ENCODE measurements around the gene BICDL1.
"Not testable (repeated sequence)": the region's sequence is repeated elsewhere in the genome, so short reads cannot be mapped to it uniquely, and the experiment has no call there.

Gene BICDL1

DNA sequence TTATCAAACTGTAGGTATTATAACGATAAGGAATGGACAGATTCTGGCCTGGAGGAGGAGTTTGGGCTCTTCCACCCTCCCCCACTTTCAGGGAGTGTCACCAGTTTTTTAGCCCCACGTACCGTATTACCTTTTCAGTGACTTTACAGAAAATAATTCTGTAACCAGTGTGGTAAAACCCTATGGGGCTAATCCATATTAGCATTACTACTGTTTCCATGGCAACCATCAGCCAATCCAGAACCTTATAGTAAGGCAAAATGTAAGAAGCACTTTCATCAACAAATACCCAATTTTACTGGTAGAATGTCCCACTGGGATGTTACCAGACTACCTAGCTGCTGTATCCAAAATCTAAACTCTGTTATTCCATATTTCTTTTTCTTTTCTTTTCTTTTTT is 50.7 kb downstream of the BICDL1 start:
- Histone ChIP-seq H3K9ac (ENCODE audit: low read length) (no peak overlapping the region), H3K27ac (ENCODE audit: low read depth, low read length) (no peak overlapping the region), H3K27me3 (ENCODE audit: low read length) (no peaks in the 10 kb centered on the region), H3K9me2 (replicated peaks; ENCODE audit: insufficient read depth, low read length) (no peaks in the 10 kb centered on the region), H3F3A (ENCODE audit: insufficient read depth) (no peaks in the 10 kb centered on the region), H3K36me3 (ENCODE audit: low read length) (no peaks in the 10 kb centered on the region), H3K9me3 (ENCODE audit: insufficient read depth, low read length) (no peaks in the 10 kb centered on the region), H4K20me1 (ENCODE audit: low read depth, low read length) (no peaks in the 10 kb centered on the region), H2AFZ (ENCODE audit: low read depth, low read length, severe bottlenecking) (no peak overlapping the region), H3K4me2 (ENCODE audit: low read depth, low read length, poor library complexity, severe bottlenecking) (no peak overlapping the region), H3K4me3 (ENCODE audit: insufficient read depth, low read length, poor library complexity, severe bottlenecking) (no peak overlapping the region), H3K79me2 (ENCODE audit: insufficient read depth, low read length) (no peaks in the 10 kb centered on the region)
- TF ChIP-seq, protein P1, sequence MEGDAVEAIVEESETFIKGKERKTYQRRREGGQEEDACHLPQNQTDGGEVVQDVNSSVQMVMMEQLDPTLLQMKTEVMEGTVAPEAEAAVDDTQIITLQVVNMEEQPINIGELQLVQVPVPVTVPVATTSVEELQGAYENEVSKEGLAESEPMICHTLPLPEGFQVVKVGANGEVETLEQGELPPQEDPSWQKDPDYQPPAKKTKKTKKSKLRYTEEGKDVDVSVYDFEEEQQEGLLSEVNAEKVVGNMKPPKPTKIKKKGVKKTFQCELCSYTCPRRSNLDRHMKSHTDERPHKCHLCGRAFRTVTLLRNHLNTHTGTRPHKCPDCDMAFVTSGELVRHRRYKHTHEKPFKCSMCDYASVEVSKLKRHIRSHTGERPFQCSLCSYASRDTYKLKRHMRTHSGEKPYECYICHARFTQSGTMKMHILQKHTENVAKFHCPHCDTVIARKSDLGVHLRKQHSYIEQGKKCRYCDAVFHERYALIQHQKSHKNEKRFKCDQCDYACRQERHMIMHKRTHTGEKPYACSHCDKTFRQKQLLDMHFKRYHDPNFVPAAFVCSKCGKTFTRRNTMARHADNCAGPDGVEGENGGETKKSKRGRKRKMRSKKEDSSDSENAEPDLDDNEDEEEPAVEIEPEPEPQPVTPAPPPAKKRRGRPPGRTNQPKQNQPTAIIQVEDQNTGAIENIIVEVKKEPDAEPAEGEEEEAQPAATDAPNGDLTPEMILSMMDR (IDR thresholded peaks at IDR 0.05; ENCODE audit: insufficient read depth, low read length, poor library complexity, severe bottlenecking), result no peak
- no peak for TF ChIP-seq EZH2phosphoT487 (conservative IDR thresholded peaks at IDR 0.05; ENCODE audit: low read length)

DNA sequence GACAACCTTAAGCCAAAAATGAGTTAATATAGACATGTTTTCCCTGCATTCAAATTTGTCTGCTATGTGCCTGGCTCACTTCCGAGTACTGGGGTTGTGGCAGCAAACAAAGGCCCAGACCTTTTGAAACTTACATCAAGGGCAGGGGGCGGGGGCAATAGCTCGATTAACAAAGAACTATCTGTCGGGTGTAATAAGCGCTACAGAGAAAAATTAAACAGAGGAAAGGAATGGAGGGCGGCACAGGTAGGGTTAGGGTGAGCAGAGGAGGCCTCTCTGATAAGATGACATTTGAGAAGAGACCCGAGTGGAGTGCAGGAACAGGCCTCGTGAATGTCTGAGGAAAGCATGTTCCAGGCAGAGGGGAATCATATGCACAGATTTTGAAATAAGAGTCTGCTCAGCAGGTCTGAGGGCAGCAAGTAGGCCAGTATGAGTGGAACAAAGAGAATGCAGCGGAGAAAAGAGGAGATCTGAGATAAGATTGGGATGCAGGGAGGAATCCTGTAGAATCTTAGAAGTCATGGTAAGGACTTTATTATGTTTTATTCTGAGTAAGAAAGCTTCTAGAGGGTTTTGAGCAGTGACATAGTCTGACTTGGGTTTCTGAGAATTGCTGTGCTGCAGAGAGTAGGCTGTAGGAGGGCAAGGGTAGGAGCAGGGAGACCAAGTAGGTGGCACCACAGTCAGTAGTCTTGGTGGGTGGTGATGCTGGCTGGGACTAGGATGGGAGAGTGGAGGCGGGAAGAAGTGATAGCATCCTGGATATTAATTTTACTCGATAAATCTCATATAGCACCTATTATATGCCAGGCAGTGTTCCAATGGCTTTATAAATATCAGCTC is 52.6 kb downstream of the BICDL1 start:
- H3K9me3 ChIP-seq (ENCODE audit: insufficient read depth, low read length), result no peaks in the 10 kb centered on the region
- no peak overlapping the region for H2AFZ ChIP-seq (ENCODE audit: low read depth, low read length, severe bottlenecking)
- H3K79me2 ChIP-seq (ENCODE audit: insufficient read depth, low read length), result no peaks in the 10 kb centered on the region
- no peaks in the 10 kb centered on the region for H3K36me3 ChIP-seq (ENCODE audit: low read length)
- H3K4me2 ChIP-seq (ENCODE audit: low read depth, low read length, poor library complexity, severe bottlenecking), result no peak overlapping the region
- H3K9ac ChIP-seq (ENCODE audit: low read length), result no peak overlapping the region
- H3K27ac ChIP-seq (ENCODE audit: low read depth, low read length), result no peak overlapping the region
- H3K27me3 ChIP-seq (ENCODE audit: low read length), result no peaks in the 10 kb centered on the region
- H3K9me2 ChIP-seq (replicated peaks; ENCODE audit: insufficient read depth, low read length), result no peaks in the 10 kb centered on the region
- H3F3A ChIP-seq (ENCODE audit: insufficient read depth), result no peaks in the 10 kb centered on the region
- H4K20me1 ChIP-seq (ENCODE audit: low read depth, low read length), result no peaks in the 10 kb centered on the region
- H3K4me3 ChIP-seq (ENCODE audit: insufficient read depth, low read length, poor library complexity, severe bottlenecking), result no peak overlapping the region
- TF ChIP-seq, protein P1 (IDR thresholded peaks at IDR 0.05; ENCODE audit: insufficient read depth, low read length, poor library complexity, severe bottlenecking), result no peak
- TF ChIP-seq EZH2phosphoT487 (conservative IDR thresholded peaks at IDR 0.05; ENCODE audit: low read length), result no peak

DNA sequence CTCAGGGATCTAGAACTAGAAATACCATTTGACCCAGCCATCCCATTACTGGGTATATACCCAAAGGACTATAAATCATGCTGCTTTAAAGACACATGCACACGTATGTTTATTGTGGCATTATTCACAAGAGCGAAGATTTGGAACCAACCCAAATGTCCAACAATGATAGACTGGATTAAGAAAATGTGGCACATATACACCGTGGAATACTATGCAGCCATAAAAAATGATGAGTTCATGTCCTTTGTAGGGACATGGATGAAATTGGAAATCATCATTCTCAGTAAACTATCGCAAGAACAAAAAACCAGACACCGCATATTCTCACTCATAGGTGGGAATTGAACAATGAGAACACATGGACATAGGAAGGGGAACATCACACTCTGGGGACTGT is 56.3 kb downstream of the BICDL1 start:
- H2AFZ ChIP-seq (ENCODE audit: low read depth, low read length, severe bottlenecking); H3K79me2 ChIP-seq (ENCODE audit: insufficient read depth, low read length); H3K27ac ChIP-seq (ENCODE audit: low read depth, low read length); H3K27me3 ChIP-seq (ENCODE audit: low read length); H3K36me3 ChIP-seq (ENCODE audit: low read length); H3K9me2 ChIP-seq (replicated peaks; ENCODE audit: insufficient read depth, low read length); H3K4me3 ChIP-seq (ENCODE audit: insufficient read depth, low read length, poor library complexity, severe bottlenecking); H3K4me2 ChIP-seq (ENCODE audit: low read depth, low read length, poor library complexity, severe bottlenecking); H3K9ac ChIP-seq (ENCODE audit: low read length); H3F3A ChIP-seq (ENCODE audit: insufficient read depth); H3K9me3 ChIP-seq (ENCODE audit: insufficient read depth, low read length); H4K20me1 ChIP-seq (ENCODE audit: low read depth, low read length): not testable (repeated sequence)

DNA sequence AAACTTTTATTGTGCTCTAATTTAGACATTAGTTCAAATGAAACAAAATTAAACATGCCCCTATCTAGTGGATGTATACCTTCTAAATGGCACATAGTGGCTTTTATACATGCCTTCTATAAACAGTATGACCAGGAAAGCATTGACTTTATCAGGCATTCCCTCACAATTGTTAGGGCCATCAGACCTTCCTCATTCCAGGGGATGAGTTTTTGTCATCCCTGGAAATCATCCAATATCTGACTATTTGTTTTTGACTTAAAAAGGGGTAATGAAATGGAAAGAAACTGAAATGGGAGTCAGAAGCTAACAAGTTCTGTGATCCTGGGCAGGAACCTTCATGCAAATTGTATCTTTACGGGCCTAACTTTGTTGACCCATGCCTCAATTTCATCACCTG is 58.0 kb downstream of the BICDL1 start:
- no peak overlapping the region for H3K4me2 ChIP-seq (ENCODE audit: low read depth, low read length, poor library complexity, severe bottlenecking)
- no peaks in the 10 kb centered on the region for H3K9me3 ChIP-seq (ENCODE audit: insufficient read depth, low read length)
- no peaks in the 10 kb centered on the region for H3F3A ChIP-seq (ENCODE audit: insufficient read depth)
- no peaks in the 10 kb centered on the region for H3K27me3 ChIP-seq (ENCODE audit: low read length)
- H3K79me2 ChIP-seq (ENCODE audit: insufficient read depth, low read length), result no peaks in the 10 kb centered on the region
- H3K9me2 ChIP-seq (replicated peaks; ENCODE audit: insufficient read depth, low read length), result no peaks in the 10 kb centered on the region
- no peak for TF ChIP-seq EZH2phosphoT487 (conservative IDR thresholded peaks at IDR 0.05; ENCODE audit: low read length)
- TF ChIP-seq, protein P1 (IDR thresholded peaks at IDR 0.05; ENCODE audit: insufficient read depth, low read length, poor library complexity, severe bottlenecking), result no peak
- no peak overlapping the region for H3K9ac ChIP-seq (ENCODE audit: low read length)
- no peaks in the 10 kb centered on the region for H3K36me3 ChIP-seq (ENCODE audit: low read length)
- H2AFZ ChIP-seq (ENCODE audit: low read depth, low read length, severe bottlenecking), result no peak overlapping the region
- H3K4me3 ChIP-seq (ENCODE audit: insufficient read depth, low read length, poor library complexity, severe bottlenecking), result no peak overlapping the region
- H3K27ac ChIP-seq (ENCODE audit: low read depth, low read length), result no peak overlapping the region
- 0 out of 2 replicates have a peak, but pooled peaks cover 3% of the 10 kb centered on the region for H4K20me1 ChIP-seq (ENCODE audit: low read depth, low read length)
